Skeletal muscle cell (primary cell): ENCODE results near the gene LRRC73.
"Not testable (repeated sequence)": the region's sequence is repeated elsewhere in the genome, so short reads cannot be mapped to it uniquely, and the experiment has no call there.

Experiments
- DNase-seq: peaks from one replicate; pipeline ENCODE4 v3.0.0-alpha.2; 2010; ENCODE audit warnings: low read depth
- H3K4me3 ChIP-seq: 2 replicates; pipeline ENCODE4 v1.5.1; 2011; ENCODE audit warnings: low read depth, mild to moderate bottlenecking, control low read depth, low read length, moderate library complexity

LRRC73 gene

DNA sequence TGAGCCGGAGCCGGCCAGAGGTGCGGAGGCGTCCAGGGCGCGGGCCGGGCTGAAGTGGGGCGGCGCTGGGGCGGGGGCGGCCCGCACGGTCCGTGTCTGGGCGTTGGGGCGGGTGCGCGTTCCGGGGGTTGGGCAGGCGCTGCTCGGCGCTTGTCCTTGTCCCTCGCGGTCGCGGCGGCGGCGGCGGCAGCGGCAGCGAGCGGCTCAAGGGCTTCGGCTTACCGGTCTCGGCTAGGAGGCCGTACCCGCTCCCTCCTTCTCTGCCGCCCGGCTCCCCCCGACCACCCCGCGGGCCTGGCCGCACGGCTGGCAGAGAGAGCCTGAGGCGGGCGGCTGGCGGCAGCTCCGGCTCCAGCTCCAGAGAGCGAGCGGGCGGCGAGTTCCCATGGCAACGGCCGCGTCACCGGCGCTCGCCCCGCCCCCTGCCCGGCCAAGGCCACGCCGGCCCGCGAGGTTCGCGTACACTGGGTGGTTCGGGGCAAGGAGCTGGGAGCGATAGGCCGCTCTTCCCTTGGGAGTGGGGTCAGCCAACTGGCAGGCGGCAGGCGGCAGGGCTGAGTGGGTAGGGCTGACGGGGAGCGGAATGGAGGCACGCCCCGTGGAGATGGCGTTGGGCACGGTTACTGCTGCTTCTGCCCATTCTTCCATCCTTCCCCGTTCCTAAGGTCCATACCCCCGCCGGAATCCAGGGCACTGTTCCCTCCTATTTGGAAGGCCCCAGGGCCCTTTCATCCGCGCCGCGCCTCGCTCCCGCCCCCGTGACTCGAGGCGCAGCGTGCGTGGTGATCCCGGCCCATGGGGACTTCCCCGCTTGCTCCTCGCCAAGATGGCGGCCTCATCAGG lies at the start of gene LRRC73:
LRRC73 (minus strand) TSS at position 363 of the 843 bp plus-strand sequence. CDS start 561 bp downstream, outside the sequence.
- H3K4me3 ChIP-seq: peak within 1 kb of the TSS; percentile 57
- DNase-seq: peak; percentile 37

GRCh38 chr6:43559328-43559727 lies 49.2 kb upstream of the LRRC73 start:
- DNase-seq: no peak
- no peak overlapping the region for H3K4me3 ChIP-seq

DNA sequence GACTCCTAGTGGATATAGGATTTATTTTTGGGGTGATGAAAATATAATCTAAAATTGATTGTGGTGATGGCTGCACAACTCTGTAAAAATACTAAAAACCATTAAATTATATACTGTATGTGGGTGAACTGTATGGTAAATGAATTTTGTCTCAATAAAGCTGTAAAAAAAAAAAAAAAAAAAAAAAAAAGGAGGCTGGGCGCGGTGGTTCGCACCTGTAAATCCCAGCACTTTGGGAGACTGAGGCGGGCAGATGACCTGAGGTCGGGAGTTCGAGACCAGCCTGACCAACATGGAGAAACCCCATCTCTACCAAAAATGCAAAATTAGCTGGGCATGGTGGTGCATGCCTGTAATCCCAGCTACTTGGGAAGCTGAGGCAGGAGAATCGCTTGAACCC lies 47.5 kb upstream of the LRRC73 start:
- not testable (repeated sequence) for H3K4me3 ChIP-seq, DNase-seq

- no peak overlapping the region for H3K4me3 ChIP-seq
- no peak for DNase-seq
Measured at GRCh38 chr6:43547222-43547621, 37.1 kb upstream of the LRRC73 start.

DNA sequence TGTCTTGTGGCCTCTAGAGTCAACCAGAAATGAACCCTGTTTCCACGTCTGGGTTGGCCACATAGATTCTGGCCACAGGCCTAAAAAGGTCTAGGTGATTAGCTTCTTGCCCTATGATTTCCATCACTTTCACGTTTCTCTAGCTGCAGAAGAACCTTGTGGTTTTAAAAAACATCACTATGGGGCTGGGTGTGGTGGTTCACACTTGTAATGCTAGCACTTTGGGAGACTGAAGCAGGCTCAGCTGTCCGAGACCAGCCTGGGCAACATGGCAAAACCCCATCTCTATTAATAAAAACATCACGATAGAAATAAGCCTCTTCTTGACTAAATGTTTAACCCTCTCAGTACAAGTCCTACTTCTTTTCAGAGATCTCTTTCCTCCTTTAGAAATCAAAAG lies 34.3 kb upstream of the LRRC73 start:
- no peak for DNase-seq
- H3K4me3 ChIP-seq: no peak overlapping the region

DNA sequence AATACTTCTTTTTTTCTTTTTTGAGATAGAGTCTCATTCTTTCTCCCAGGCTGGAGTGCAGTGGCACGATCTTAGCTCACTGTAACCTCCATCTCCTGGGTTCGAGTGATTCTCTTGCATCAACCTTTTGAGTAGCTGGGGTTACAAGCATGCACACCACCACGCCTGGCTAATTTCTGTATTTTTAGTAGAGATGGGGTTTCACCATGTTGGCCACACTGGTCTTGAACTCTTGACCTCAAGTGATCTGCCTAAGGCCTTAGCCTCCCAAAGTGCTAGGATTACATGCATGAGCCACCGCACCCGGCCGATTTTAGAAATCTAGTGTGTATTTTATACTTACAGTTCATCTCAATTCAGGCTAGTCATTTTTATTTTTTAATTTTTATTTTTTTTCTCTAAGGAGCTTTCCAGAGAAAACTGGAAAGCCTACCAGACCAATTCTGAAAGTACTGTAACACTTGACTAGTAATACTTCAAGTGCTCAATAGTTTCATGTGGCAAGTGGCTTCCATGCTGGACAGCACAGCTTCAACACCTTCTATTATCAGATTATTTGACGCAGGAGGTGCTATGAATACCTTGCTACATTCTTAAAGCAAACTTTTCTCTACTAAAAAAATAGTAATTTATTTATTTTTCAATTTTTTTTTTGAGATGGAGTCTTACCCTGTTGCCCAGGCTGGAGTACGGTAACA lies 31.8 kb upstream of the LRRC73 start:
- DNase-seq: no peak
- H3K4me3 ChIP-seq: no peak overlapping the region

- DNase-seq: no peak
- H3K4me3 ChIP-seq: no peak overlapping the region
Measured at GRCh38 chr6:43540507-43540906, 30.4 kb upstream of the LRRC73 start.

DNA sequence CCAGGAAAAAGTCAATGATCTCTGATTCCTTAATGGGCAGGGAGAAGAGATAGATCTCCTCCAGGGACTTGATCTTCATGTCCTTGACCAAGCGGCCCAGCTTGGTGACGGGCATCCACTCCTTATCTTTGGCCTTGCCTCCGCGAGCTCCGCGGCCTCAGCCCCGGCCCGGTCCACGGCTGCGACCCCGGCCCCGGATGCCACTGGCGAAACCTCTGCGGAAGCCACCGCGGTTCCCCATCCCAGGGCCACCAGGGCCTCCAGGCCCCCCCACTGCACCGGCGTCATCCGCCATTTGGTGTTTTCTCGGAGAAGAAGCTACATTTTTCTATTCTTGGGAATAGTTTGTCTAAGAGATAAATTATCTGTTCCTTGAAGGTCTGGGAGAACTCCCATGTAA lies 29.3 kb upstream of the LRRC73 start:
- not testable (repeated sequence) for DNase-seq, H3K4me3 ChIP-seq

- DNase-seq, H3K4me3 ChIP-seq: not testable (repeated sequence)
Measured at GRCh38 chr6:43538986-43539385, 28.8 kb upstream of the LRRC73 start.

GRCh38 chr6:43532201-43532600 lies 22.1 kb upstream of the LRRC73 start:
- DNase-seq: no peak
- H3K4me3 ChIP-seq: no peak overlapping the region

DNA sequence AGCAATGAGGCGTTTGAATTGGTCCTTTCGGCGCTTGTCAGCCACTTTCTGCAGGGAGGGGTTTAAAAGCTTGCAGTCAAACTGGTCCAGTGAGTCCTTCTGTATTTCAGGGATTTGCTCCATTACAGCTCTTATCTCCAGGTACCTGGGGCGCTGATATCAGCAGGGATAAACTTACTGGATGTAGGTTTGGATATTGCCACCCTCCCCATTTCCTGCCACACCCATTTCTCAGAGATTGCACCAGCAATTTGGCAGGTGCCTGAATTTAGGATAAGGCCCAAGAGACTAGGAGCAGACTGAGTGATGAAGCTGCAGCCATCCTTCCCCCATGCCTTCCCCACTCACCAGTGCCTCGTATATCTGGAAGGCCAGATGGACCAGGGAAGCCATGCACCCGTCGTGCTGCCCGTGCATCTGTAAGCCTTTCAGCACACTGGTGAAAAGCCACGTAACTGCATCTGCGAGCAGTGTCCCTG lies 14.4 kb upstream of the LRRC73 start:
- H3K4me3 ChIP-seq: no peak overlapping the region
- no peak for DNase-seq

DNA sequence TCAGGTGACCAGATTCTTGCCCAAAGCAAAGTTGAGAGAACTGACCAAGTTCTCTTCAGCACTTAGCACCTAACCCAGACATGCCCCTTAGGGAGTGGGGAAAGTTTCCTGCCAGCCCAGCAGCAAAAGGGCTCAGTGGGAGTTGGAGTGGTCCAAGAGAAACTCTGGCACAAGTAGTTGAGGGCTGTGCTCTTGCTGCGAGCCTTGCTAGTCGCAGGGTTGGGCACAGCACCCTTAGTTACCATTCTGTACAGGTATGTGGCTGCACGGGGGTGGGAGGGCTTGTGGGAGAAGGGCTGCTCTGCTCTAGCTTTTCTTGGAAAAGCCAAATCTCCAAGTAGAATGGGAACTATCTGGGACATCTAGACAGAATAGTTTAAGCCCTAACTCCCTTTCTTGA lies 13.1 kb upstream of the LRRC73 start:
- H3K4me3 ChIP-seq: no peak overlapping the region
- no peak for DNase-seq

DNA sequence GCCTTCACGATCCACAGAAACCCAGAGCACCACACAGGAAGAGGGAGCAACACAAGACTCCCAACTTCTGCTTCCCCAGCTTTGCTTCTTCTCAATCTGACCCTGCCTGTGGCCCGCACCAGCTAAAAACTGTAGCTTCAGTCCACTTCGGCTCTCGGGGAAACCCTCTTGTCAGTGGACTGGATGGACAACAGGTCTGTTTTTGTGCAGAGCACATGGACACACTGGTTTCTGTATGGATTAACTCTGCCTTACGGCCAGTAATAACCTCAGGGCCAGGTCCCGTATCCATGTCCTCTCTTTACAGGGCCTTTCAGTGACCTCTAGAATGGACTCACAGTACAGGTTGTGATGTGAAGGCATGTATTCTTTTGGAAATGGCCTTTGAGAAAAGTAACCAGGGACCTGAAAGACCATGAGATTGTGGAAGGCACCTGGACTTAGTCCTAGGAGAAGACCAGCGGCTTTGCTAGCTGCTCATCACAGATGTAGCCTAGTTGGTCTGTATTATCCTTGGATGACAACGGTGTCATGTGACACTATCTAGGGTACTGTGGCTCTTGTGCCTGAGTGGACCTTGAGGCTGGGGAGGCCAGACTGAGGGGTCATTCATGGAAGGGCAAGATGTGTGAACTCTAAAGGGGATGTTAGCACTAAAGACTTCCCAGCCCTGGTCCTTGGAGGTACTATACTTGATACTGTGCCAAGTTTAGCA lies 12.6 kb upstream of the LRRC73 start:
- no peak for DNase-seq
- no peak overlapping the region for H3K4me3 ChIP-seq

GRCh38 chr6:43521836-43522235 lies 11.7 kb upstream of the LRRC73 start:
- DNase-seq: no peak
- no peak overlapping the region for H3K4me3 ChIP-seq

GRCh38 chr6:43520097-43520496 lies 10.0 kb upstream of the LRRC73 start:
- DNase-seq: no peak
- H3K4me3 ChIP-seq: no peak overlapping the region

DNA sequence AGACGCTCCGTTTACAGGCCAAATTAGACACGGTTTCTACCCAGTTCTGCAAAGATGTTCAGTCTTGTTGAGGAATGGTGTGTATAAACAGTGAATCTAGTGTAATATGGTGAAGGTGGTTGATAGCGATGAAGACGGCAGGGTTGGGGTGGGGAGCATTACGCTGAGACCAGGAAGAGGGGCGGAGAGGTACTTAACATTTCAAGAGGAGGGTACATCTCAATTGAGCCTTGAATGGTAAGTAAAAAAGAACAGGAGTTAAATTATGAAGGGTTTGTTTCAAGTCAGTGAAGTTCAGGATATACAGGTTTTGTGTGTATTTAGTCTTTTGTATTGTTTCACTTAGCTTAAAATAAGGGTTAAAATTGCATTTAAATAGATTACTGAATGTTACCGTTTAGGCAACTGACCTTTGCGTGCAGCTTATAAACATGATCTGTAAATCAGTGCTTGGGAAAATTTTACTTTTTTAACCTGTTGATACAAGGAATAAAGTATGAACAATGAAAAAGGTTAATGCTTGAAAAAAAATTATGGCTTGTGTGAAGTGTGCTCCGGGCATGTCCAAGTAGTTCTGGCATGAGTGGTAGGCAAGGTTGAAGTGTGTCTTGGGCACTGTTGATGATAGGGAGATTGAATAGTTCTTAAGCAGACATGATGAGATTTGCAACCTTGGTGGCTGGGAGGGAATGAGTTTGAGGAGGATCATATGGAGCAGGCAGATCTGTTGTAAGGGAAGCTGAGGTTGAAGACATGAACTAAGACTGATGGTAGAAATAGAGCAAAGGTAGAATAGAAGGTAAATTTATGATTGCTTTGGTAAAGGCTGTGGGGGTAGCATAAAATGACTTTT lies 7.6 kb upstream of the LRRC73 start:
- H3K4me3 ChIP-seq: peak overlapping the region; percentile 99
- DNase-seq: no peak

- H3K4me3 ChIP-seq: peak within 1 kb of the TSS; percentile 99
- DNase-seq: peak; percentile 87
Measured at GRCh38 chr6:43516697-43517504, 6.8 kb upstream of the LRRC73 start, which contains the start of the genes POLR1C and YIPF3. Gene POLR1C, plus strand, starts transcription at chr6:43517089. Its CDS starts 21 bp downstream, at chr6:43517110. Gene YIPF3, minus strand, starts transcription at chr6:43516926. Its CDS starts 119 bp downstream, at chr6:43516807.

DNA sequence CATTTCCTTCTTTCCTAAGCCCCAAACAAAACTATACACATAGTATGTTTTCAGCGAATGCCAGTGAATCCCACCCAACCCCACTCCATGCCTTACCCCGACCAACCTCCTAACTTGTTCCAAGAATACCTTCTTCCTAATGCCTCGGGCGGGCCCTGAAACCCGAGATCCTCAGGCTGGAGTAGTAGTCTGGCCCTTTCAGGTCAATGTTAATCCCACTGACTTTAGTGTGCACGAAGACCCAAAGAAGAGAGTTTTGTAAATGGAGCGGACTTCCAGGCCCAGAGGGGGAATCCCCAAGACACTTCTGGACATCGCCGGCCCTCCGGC lies 6.2 kb upstream of the LRRC73 start:
- peak overlapping the region; percentile 99 for H3K4me3 ChIP-seq
- no peak for DNase-seq
